Middle frontal gyrus (tissue), 1 donor: ENCODE results near the gene FYCO1.
"Not testable (repeated sequence)": the region's sequence is repeated elsewhere in the genome, so short reads cannot be mapped to it uniquely, and the experiment has no call there.

Experiments
- DNase-seq: peaks from one replicate; pipeline ENCODE4 v3.0.0-alpha.2; 2015; ENCODE audit warnings: low spot score; ENCODE audit errors: extremely low spot score

Gene FYCO1

DNA sequence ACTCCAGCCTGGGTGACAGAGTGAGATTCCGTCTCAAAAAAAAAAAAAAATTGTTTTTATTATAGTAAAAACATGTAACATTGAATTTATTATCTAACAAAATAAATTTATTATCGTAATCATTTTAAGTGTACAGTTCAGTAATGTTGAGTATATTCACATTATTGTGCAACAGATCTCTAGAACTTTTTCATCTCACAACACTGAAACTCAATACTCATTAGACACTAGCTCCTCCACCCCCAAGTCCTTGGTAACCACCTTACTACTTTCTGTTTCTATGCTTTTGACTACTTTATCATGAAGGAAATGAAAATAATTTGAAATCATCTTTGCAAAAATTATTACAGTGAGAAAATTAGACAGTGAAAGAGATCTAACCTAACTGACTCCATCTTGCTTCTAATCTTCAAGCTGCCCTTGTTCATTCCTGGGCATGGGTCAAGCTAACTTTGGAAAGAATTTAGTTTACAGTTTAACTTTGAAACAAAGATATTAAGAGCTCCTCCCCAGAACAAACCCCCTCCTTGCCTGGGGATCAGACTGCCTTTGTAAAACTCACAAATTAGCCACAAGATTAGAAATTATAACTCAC is 15.0 kb upstream of the FYCO1 start:
- no peak for DNase-seq

DNA sequence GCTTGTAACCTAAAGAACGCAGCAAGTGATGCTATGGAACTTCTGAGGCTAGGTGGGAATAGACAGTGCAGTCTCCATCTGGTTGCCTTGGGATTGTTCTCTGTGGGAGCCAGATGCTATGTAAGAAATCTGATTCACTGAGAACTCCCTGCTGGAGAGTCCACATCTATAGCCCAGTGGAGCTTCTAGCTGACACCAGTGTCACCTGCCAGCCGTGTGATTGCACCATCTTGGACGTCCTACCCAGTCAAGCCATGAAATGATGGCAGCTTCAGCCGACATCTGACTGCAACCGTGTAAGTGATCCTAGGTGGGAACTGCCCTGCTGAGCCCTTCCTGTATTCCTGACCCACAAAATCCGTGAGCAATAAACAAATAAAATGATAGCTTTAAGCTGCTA is 12.4 kb upstream of the FYCO1 start:
- DNase-seq: no peak

DNA sequence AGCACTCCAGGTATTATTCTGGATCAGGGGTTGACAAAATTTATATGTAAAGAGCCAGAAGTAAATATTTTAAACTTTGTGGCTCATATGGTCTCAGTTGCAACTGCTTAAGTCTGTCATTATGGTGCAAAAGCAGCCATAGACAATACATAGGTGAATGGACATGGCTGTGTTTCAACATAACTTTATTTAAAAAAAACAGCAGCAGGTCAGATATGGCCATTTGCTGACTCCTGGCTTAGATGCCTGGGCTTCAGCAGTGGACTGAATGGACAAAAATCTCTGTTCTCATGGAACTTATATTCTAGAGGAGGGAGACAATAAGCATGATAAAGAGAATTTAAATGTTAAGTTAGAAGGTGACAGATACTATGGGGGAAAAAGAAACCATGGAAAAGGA is 11.7 kb upstream of the FYCO1 start:
- no peak for DNase-seq

DNA sequence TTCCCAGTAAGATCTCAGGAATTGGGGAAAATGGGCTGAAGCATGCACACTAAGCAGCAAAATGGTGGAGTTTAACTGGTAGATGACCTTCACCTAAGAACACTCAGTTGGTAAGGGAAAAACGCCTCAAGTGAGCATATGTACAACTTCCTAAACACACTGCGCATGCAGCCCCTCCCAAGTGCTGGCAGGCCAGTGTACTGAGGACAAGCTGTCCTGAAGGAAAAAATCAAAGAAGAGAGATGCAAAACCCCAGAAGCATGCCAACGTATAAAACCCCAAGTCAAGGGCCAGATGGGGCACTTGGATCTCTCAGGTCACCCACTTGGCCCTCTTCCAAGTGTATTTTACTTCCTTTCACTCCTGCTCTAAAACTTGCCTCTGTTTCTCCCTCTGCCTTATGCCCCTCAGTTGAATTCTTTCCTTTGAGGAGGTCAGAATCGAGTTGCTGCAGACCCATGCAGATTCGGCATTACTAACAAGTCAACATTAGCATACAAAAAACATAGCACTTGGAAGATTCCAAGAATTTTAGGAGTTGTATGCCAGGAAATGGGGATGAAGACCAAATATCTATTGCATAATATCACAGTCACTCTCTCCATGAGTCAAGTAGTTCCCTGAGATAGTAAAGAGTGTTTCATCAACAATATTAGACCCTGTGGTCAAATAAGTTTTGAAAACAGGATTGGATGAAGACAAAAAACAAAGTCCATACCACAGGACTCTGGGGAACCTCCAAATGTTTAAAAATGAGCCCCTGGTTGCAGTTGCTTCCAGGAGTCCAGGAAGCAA is 10.8 kb upstream of the FYCO1 start:
- DNase-seq: no peak

DNA sequence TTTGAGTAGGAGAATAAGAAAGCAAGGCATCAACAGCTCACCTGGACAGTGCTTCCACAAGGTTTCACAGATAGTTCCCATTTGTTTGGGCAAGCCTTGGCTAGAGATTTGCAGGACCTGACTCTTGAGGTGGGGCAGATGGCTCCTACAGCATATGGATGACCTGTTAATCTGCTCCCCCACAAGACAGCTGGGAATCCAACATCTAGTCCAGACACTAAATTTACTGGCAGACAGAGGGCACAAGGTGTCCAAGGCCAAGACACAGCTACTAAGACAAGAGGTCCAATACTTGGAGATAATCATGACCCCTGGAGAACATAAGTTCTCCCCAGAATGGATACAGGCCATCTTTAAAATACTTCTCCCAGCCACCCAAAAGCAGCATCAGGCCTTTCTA is 8.1 kb upstream of the FYCO1 start:
- DNase-seq: not testable (repeated sequence)

DNA sequence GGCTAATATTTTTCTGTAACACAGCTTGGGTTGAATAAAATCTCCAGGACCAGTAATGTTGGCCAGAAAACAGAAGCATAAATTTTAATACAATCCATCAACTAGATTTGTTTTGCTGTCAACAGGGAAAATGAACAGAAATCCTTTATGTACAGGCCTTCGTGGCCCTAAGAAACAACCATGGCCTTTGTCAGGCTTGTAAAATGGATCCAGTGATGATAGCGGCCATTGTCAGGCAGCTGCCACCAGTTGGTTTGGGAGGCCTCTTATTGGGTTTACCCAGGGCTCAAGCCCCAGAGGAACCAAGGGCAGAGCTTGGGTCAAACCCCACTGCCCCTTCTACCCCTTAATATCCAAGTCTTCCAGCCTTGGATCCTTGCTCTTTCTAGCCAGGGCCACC is 5.6 kb upstream of the FYCO1 start:
- DNase-seq: no peak

DNA sequence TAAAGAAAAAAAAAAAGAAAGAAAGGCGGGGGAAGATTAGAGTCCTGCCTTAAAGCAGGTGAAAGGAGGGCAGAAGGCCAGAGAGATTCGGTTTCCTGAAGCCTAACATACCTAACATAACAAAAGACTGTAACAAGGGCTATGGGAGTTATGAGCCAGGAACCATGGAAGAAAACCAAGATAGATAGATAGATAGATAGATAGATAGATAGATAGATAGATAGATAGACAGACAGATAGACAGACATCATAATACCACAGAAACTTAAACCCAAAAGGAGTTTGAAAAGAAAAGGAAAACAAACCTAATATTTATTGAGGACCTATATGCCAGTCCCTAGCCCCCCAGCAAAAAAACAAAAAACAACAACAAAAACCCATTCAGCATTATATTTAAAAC is 2.3 kb upstream of the FYCO1 start:
- no peak for DNase-seq

DNA sequence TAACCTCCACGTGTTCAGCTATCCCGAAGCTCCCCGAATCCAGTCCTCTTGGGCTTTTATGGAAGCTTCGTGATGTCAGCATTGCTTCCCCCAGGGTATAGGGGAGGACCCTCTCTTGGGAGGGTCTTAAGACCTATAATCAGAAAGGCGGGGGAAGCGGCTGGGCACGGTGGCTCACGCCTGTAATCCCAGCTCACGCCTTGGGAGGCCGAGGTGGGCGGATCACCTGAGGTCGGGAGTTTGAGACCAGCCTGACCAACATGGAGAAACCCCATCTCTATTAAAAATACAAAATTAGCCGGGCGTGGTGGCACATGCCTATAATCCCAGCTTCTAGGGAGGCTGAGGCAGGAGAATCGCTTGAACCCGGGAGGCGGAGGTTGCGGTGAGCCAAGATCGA is 1.9 kb upstream of the FYCO1 start:
- not testable (repeated sequence) for DNase-seq

DNA sequence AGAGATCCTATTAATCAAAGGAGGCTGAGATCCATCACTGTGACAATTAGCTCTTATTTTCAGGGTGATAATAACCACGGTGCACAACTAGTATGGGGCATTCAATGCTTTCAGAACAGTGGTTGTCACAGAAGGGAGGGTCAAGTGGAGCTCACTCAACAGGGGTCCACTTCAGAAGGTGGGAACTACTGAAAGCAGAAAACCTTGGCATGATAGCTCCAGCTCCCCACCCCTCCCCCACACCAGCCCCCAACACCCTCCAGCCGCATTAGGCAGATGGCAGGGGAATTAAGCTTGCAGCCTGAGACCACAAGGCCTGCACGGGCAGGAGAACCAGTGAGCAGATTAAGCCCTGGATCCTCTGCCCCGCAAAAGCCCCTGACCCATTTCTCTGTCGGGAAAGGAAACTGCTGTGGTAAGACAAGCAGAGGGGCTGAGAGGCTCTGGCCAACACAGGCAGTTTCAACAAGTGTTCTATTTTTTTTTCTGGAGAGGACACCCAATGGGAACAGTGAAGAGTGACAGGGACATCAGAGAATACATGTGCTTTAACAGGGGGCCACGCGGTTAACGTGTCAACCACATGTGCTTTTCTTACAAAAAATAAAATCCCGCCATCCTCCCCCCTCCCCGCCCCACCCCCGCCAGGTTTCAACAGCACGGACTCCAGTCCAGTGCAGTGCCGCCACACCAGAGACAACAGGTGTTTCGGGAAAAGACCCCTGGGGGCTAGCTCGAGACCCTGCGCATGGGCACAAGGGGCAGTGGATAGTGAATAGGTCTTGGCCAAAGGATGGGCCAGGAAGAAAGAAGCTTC is 997 bp downstream of the FYCO1 start:
- DNase-seq: no peak

DNA sequence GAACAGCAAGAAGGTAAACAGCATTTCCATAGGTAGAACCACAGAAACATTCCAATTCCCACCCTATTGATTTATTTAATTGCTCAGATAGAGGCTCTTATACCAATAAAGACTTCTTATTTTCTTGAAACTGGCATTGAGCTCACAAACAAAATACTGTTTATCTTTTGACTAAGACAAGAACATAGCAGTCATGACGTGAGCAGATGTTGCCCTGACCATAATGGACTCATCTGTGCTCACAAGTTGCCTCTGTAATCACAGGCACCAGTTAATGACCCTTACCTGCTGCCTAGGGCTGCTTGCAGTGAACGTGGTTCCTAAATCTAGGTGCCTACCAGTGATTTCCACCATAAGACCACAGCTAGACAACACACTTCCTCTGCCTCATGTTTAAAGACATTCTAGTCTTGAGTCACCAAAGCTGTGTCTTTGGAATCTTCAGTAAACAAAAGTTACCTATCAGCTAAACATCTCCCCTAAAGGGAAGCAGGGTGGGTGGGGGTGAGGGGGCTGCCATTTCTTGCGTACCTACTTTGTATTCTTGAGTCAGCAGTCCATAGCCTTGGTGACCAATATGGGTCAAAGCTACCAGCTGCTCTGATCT is 2.1 kb downstream of the FYCO1 start:
- DNase-seq: no peak

DNA sequence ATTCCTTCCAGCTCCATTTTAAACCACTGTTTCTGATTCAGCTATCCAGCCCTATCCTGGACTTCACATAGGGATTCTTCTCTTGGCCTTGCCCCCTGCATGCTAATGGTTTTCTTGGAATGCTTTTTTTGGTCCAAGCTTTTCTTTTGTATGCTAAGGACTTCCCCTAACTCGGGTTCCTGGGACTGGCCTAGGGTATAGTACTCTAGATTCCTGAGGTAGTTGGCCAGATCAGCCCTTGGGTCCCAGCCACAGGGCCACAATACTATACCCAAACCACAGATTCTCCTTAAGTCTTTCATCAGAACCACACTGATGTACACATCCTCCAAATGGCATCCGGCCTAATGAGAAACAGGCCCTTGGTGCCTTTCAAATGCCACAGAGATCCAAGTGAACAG is 2.8 kb downstream of the FYCO1 start:
- DNase-seq: no peak

DNA sequence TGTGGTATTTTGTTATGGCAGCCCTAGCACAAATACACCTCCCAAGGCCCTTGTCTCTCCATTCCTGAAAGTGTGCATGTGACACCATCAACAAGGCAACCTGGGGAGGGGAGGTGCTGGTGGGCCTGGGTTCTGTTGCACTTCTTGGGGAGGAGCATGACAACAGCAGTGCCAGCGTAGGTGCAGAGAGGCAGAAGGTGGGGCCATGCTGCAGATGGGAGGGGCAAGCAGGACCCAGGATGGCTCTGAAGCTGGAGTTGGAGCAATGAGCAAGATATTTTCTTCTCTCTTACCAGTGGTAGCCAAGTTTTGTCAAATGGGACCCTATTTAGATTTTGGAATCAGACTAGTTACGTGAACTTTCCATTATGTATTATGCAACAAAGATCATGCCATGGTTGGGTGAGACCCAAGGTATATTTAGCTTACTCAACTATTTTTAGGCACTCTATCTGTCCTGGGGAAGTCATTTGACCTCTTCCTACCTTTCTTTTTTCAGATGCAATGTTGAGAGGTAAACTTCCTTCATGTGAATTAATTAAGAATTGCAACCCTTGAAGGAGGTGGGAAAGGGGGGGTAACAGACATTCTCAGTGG is 3.4 kb downstream of the FYCO1 start:
- DNase-seq: no peak

DNA sequence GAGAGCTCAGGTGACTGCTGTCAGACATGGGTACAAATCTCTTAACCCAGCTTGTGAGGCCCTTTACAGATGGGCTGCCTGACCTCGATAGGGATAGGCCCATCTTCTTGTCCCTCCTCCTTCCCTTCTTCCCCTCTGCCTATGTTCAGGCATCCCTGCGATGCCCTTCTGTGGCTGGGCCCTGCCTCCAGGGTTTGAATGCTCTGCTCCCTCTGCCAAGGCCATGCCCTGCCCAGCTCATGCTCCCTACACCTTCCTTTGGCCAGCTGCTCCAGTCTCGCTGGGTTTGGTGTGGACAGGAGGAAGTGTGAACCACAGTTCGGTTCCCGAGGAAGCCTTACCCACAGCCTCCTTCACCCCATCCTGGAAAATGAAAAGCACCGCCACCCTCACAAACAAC is 4.3 kb downstream of the FYCO1 start:
- DNase-seq: no peak

DNA sequence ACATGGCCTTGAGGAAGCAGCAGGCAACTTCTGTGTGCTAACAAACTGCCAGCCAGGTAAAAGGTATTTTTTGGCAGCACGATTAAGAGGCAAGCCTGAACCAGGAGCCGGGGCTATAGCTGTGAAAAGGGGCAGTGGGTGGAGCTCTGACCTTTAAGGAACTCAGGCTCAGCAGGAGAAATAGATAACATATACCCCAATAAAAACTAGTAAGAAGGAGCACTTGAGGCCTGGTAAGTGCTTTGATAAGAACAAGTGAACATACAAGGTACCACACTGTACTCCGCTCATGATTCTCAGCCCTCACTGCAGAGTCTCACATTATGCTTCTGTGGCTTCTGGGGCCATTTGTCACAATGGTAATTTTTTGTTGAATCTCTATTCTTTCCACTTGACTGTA is 5.4 kb downstream of the FYCO1 start:
- DNase-seq: no peak

DNA sequence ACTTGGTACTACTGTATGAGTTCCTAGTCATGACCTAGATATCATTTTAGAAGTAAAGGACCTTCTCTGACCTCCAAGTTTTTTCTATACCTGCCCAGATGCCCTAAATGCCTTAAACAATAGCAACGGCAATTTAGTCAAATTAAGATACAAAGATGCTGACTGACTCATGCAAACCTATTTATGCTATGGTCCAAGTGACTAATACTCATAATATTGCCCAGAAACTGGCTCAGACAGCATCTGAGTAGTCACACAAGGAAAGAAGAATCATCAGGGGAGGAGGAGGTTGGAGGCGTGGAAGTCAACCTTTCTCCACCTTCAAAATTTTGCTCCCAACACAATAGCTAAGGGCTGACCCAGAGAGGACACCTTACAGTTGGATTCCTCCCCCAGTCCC is 6.8 kb downstream of the FYCO1 start:
- no peak for DNase-seq

DNA sequence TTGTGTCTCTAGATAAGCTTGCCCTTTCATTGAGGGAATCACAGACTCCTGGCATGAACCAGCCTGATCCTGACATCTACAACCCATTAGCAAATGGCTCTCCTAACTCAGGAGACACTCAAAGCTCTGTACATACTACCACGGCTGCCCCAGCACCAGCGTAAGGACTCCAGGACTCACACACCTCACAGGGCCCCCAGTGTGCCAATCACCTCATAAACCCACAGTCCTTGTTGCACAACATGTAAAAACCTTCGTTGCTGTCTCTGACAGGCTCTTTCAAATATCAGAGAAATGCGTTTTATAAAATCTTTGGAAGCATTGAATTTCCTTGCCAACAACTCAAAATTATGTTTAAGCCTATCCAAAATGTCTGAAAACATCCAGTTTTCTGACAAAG is 7.3 kb downstream of the FYCO1 start:
- DNase-seq: no peak

DNA sequence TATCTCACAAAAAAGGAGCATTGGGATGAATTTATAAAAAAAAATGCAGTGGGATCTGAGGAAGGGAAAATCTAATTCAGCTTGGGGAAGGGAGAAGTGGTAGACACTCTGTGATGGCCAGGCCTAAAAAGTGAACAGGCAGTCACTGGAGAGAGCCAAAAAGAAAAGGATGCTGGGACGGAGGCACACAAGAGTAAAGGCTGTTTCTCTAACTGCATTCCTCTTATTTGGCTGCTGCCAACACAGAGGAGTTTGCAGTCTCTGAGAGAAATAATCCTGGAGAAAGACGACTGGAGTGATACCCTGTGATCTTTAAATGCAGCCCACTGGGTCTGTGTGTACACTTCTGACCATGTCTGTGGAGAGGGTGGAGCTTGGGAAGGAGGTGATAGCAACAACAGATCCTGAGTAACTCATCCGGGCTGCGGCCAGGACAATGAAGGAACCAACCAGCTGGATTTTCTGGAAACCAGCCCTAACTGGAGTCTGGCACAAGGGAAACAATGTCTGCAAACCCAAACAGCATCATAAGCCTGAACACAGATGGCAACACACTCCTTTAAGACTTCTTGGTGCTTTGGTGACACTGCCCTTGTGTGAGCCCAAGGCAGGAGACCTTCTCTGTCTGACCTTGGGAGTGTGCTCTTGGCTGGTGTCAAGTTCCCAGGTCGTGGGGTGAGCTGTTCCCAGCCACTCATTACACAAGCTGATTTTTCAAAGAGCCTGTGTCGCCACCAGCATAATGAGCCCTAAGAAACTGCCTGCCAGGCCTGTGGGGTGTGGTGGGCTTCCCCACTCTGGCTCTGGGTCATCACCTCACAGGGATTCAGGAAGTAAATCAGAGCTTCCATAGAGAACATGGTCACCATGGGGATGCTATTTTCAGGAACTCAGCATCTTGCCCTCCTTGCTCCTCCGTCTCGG is 8.0 kb downstream of the FYCO1 start:
- peak; percentile 14 for DNase-seq

DNA sequence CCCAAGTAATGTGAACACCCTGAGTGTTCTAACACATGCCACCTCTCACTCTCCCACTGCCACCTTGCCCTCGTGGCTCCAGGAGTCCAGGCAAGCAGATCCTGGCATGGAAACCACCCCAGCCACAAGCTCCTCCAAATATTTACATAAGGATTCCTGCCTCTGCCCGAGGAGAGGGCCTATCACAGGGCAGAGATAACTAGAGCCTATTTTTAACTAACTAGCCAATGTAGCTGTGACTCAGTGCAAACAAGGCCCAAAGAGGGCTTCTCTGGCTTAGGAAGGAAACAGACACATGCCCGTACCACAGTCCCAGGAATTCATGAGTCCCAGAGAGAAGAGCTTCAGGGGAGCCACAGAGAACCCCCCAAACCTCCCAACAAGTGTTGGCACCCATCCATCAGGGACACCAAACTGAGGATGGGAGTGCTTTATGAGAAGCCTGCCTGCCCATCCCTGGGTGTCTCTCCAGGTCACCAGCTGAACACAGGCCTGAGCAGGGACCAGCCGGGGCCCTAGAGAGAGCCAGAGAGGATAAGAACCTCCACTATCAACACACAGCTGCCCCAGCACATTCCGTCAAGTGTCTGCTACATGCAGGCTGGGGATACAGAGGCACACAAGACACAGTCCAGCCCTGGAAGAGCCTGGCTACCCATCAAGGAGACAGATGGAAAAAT is 9.2 kb downstream of the FYCO1 start:
- no peak for DNase-seq

DNA sequence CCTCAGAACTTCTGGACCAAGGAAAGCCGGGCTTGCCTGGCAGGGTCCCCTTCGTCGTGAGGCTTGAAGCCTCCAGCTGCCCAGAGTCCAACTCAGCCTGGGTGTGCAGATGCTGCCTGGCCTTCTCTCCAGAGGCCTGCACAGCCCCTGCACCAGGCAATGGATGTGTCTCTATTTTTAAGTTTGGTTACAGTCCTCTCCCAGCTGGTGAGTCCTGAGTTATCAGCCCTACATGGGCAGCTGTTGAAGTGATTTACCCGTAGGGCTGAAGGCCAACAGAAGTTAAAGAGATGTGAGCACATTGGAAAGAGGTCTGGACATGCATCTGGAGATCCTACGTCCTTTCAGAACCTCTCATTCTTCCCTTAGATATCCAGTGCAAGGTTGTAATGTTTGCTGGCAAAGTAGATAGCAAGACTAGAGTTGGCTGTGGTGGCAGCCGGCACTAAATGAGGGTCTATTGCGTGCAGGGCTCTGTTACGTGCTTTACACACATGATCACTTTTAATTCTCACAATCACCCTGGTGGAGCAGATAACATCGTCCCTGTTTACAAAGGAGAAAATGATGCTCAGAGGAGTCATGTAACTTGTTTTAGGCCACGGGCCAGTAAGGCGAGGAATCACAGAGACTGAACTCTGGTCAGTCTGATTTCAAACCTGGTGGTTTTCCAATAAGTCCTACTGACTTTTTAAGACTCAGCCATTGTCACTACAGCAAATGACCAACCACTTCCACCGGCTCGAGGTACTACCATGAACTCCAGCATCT is 9.9 kb downstream of the FYCO1 start:
- no peak for DNase-seq
